ENCODE results near the gene NLRP11. TPM values are rescaled to one million over a fixed set of nuclear protein-coding genes. Genes with fewer than 3 reads are reported as not detected.

The NLRP11 gene
- total RNA-seq (not detected), polyA plus RNA-seq (not detected)
- long read RNA-seq, donor 1 = 0 reads
- long read RNA-seq, donor 2 = 0 reads
- long read RNA-seq, donor 3 = 0 reads

GRCh38 chr19:55831846-55832245 is at the start of gene NLRP11:
Gene NLRP11, minus strand, starts transcription at chr19:55831999. Its CDS starts 13,825 bp downstream, at chr19:55818174.
- Histone ChIP-seq H3K36me3 (no peaks in the 10 kb centered on the region), H3K9me3 (no peaks in the 10 kb centered on the region), H3K4me1 (no peaks in the 10 kb centered on the region), H3K4me3 (no peak within 1 kb of the TSS), H3K27me3 (peaks cover 0 to 16% (median 0%) of the 10 kb centered on the region in 9 donors), H3K27ac (no peak within 1 kb of the TSS)
- ATAC-seq (no peak), DNase-seq (no peak)
- intact Hi-C loops (cut with DNase I) = no loop called here
- TF ChIP-seq POLR2A (IDR thresholded peaks at IDR 0.05) = no peak
- TF ChIP-seq CTCF (IDR thresholded peaks at IDR 0.05) = no peak
- 84 to 87% (median 85%) methylated on average over 10 of the region's 10 CpGs for WGBS, 4 donors

- ATAC-seq = no peak
- no peak for TF ChIP-seq CTCF (IDR thresholded peaks at IDR 0.05)
- no peak for TF ChIP-seq POLR2A (IDR thresholded peaks at IDR 0.05)
- Histone ChIP-seq H3K27me3 (no peaks in the 10 kb centered on the region), H3K9me3 (peaks cover 0 to 34% (median 14%) of the 10 kb centered on the region in 12 donors), H3K36me3 (no peaks in the 10 kb centered on the region), H3K4me1 (no peaks in the 10 kb centered on the region), H3K4me3 (no peak overlapping the region), H3K27ac (no peak overlapping the region)
- WGBS, 4 donors = 48 to 54% (median 51%) methylated on average over 3 of the region's 3 CpGs
- DNase-seq = no peak
- intact Hi-C loops (cut with DNase I) = no loop called here
Observed at GRCh38 chr19:55877211-55877610, 45.4 kb upstream of the NLRP11 start.

- ATAC-seq (no peak), DNase-seq (no peak)
- Histone ChIP-seq H3K9me3 (peaks cover 0 to 16% (median 6%) of the 10 kb centered on the region in 12 donors), H3K27me3 (peaks cover 0 to 4% (median 0%) of the 10 kb centered on the region in 9 donors), H3K4me3 (no peak overlapping the region), H3K27ac (no peak overlapping the region), H3K4me1 (no peaks in the 10 kb centered on the region), H3K36me3 (no peaks in the 10 kb centered on the region)
- WGBS, 4 donors = 80 to 85% (median 82%) methylated on average over 11 of the region's 11 CpGs
- TF ChIP-seq CTCF (IDR thresholded peaks at IDR 0.05) (no peak), POLR2A (IDR thresholded peaks at IDR 0.05) (no peak)
- intact Hi-C loops (cut with DNase I) = no loop called here
Observed at GRCh38 chr19:55870736-55871135, 38.9 kb upstream of the NLRP11 start.

GRCh38 chr19:55867101-55867500 is 35.3 kb upstream of the NLRP11 start:
- Histone ChIP-seq H3K27ac (no peak overlapping the region), H3K36me3 (no peaks in the 10 kb centered on the region), H3K4me1 (no peaks in the 10 kb centered on the region), H3K9me3 (peaks cover 0 to 25% (median 1%) of the 10 kb centered on the region in 12 donors), H3K27me3 (peaks cover 0 to 7% (median 0%) of the 10 kb centered on the region in 9 donors), H3K4me3 (no peak overlapping the region)
- intact Hi-C loops (cut with DNase I) = no loop called here
- TF ChIP-seq POLR2A (IDR thresholded peaks at IDR 0.05) (no peak), CTCF (IDR thresholded peaks at IDR 0.05) (no peak)
- WGBS, 4 donors = 87 to 91% (median 89%) methylated on average over 6 to 7 of the region's 7 CpGs
- ATAC-seq (no peak), DNase-seq (no peak)
